GM13976 (cell line): ENCODE results near the gene ASTN2.

Source experiments
- DNase-seq: peaks from one replicate; pipeline ENCODE4 v3.0.0; 2012; ENCODE audit warnings: low spot score
- CTCF ChIP-seq: IDR thresholded peaks from 2 replicates; pipeline ENCODE4 v1.5.1; 2012; ENCODE audit warnings: borderline replicate concordance, mild to moderate bottlenecking; ENCODE audit not compliant: insufficient read depth; ENCODE audit errors: extremely low read depth, missing control alignments, control extremely low read depth
- in situ Hi-C: fragments of 300-500 bp; cut with MboI; formaldehyde crosslinking; loops from one replicate; pipeline ENCODE4 v1.12.0; 2022; ENCODE audit warnings: low sequenced_read_pairs, mixed read lengths, inconsistent platforms; ENCODE audit not compliant: unreplicated experiment

Gene ASTN2

GRCh38 chr9:116404228-116404627, 1010.6 kb downstream of the ASTN2 start:
- in situ Hi-C loops: no loop called here
- TF ChIP-seq CTCF: no peak

GRCh38 chr9:116403171-116403570, 1011.7 kb downstream of the ASTN2 start:
- no peak for TF ChIP-seq CTCF
- DNase-seq: no peak
- in situ Hi-C loops: no loop called here

More at GRCh38 chr9:116404228-116404627, 1010.6 kb downstream of the ASTN2 start:
- no peak for DNase-seq

- DNase-seq: no peak
- no peak for TF ChIP-seq CTCF
- in situ Hi-C loops: no loop called here
These were observed 1019.2 kb downstream of the ASTN2 start for GRCh38 chr9:116395699-116396037.

- DNase-seq: no peak
- no peak for TF ChIP-seq CTCF
- in situ Hi-C loops: no loop called here
These were observed 1019.8 kb downstream of the ASTN2 start for GRCh38 chr9:116394894-116395698.

GRCh38 chr9:116394070-116394469, 1020.8 kb downstream of the ASTN2 start:
- TF ChIP-seq CTCF: no peak
- no peak for DNase-seq
- in situ Hi-C loops: no loop called here

- no peak for DNase-seq
- no peak for TF ChIP-seq CTCF
- in situ Hi-C loops: no loop called here
These were observed 1021.7 kb downstream of the ASTN2 start for GRCh38 chr9:116393198-116393597.
